Suprapubic skin (tissue), 4 donors: Measurements from ENCODE around the gene CAPG.

Experiments
- CTCF ChIP-seq, 2 donors: fragments of 200-600 bp in 1 of 2; fragments of 450-650 bp in 1 of 2; sonication (generic) in 1 of 2; IDR thresholded peaks; one replicate each; pipeline ENCODE4 v1.5.1; 2016 to 2019; ENCODE audit warnings: antibody characterized with exemption in 2 of 2, mild to moderate bottlenecking in 1 of 2, moderate library complexity in 1 of 2
- EP300 ChIP-seq: sonication (generic); formaldehyde crosslinking; IDR thresholded peaks from one replicate; pipeline ENCODE4 v1.6.1; 2017; ENCODE audit warnings: antibody characterized with exemption
- POLR2A ChIP-seq, 2 donors: fragments of 450-650 bp; IDR thresholded peaks; one replicate each; pipeline ENCODE4 v1.6.1; 2017; ENCODE audit warnings: antibody characterized with exemption in 2 of 2, mild to moderate bottlenecking in 2 of 2, moderate library complexity in 2 of 2
- POLR2AphosphoS5 ChIP-seq, 3 donors: sonication (generic); formaldehyde crosslinking; IDR thresholded peaks; one replicate each; pipeline ENCODE4 v1.6.1; 2017; ENCODE audit warnings: antibody characterized with exemption in 3 of 3

- TF ChIP-seq CTCF (IDR thresholded peaks at IDR 0.05) = no peak
- no peak for TF ChIP-seq POLR2A (IDR thresholded peaks at IDR 0.05)
- TF ChIP-seq EP300 = no peak
- TF ChIP-seq POLR2AphosphoS5 (IDR thresholded peaks at IDR 0.05) = no peak
Measured at GRCh38 chr2:85447222-85447585, 37.0 kb upstream of the CAPG start.
